K562 (cell line): ENCODE data around the gene TBCCD1. TPM values are rescaled to one million over a fixed set of nuclear protein-coding genes. Genes with fewer than 3 reads are reported as not detected.

ENCODE experiments used
- ARID3B ChIP-seq: fragments of 250-450 bp; sonication (Bioruptor Pico); IDR thresholded peaks from 2 replicates; pipeline ENCODE4 v1.4.0; 2020; ENCODE audit warnings: borderline replicate concordance
- ATF7 ChIP-seq: fragments of 450-650 bp; IDR thresholded peaks from 2 replicates; pipeline ENCODE4 v1.7.1; 2014; ENCODE audit warnings: mild to moderate bottlenecking, moderate library complexity
- ESRRA ChIP-seq: fragments of 450-650 bp; IDR thresholded peaks from 2 replicates; pipeline ENCODE4 v1.6.1; 2014; ENCODE audit warnings: low read depth, mild to moderate bottlenecking, moderate library complexity, borderline replicate concordance
- GATAD2A ChIP-seq: fragments of 450-650 bp; IDR thresholded peaks from 2 replicates; pipeline ENCODE4 v1.6.1; 2017
- HMG20A ChIP-seq: fragments of 450-650 bp; formaldehyde crosslinking; conservative IDR thresholded peaks from 2 replicates; pipeline ENCODE4 v1.4.0; 2020; ENCODE audit warnings: mild to moderate bottlenecking, mixed read lengths
- MCM5 ChIP-seq: fragments of 450-650 bp; IDR thresholded peaks from 2 replicates; pipeline ENCODE4 v1.6.1; 2016; ENCODE audit warnings: low read depth
- MXD1 ChIP-seq: fragments of 250-450 bp; sonication (Bioruptor Pico); IDR thresholded peaks from 2 replicates; pipeline ENCODE4 v1.8.0; 2021; ENCODE audit warnings: borderline replicate concordance, mild to moderate bottlenecking, moderate library complexity; ENCODE audit not compliant: poor library complexity, severe bottlenecking
- RBM22 ChIP-seq: fragments of 200-400 bp; formaldehyde crosslinking; IDR thresholded peaks from 2 replicates; pipeline ENCODE4 v1.6.1; 2018; ENCODE audit warnings: low read length, low read depth; ENCODE audit not compliant: poor library complexity, severe bottlenecking
- RBM34 ChIP-seq: fragments of 200-400 bp; formaldehyde crosslinking; IDR thresholded peaks from 2 replicates; pipeline ENCODE4 v1.6.1; 2018; ENCODE audit warnings: low read length, borderline replicate concordance; ENCODE audit not compliant: insufficient read depth
- REST ChIP-seq, 2 experiments: fragments of 450-650 bp; formaldehyde crosslinking in 1 of 2; IDR thresholded peaks; 2 replicates each; pipeline versions ENCODE4 v1.4.0 to v1.6.1; 2014 to 2020; ENCODE audit warnings: mild to moderate bottlenecking in 2 of 2, borderline replicate concordance in 1 of 2, low read depth in 1 of 2
- TFE3 ChIP-seq: fragments of 450-650 bp; formaldehyde crosslinking; IDR thresholded peaks from 2 replicates; pipeline ENCODE4 v1.4.0; 2020; ENCODE audit warnings: mild to moderate bottlenecking, mixed read lengths
- ZNF224 ChIP-seq: sonication (generic); formaldehyde crosslinking; IDR thresholded peaks from 2 replicates; pipeline ENCODE4 v1.8.0; 2022; ENCODE audit warnings: mild to moderate bottlenecking, missing genetic modification reagents
- ZNF3 ChIP-seq: fragments of 250-450 bp; sonication (Bioruptor Pico); IDR thresholded peaks from 2 replicates; pipeline ENCODE4 v1.5.0; 2021; ENCODE audit warnings: mild to moderate bottlenecking, moderate library complexity
- ZNF561 ChIP-seq: fragments of 450-650 bp; formaldehyde crosslinking; conservative IDR thresholded peaks from 2 replicates; pipeline ENCODE4 v1.4.0; 2020; ENCODE audit warnings: mild to moderate bottlenecking, moderate library complexity
- ZNF699 ChIP-seq: fragments of 250-450 bp; sonication (Bioruptor Pico); IDR thresholded peaks from 2 replicates; pipeline ENCODE4 v1.8.0; 2021; ENCODE audit warnings: mild to moderate bottlenecking, moderate library complexity; ENCODE audit not compliant: insufficient replicate concordance
- ZSCAN32 ChIP-seq: fragments of 450-650 bp; formaldehyde crosslinking; IDR thresholded peaks from 2 replicates; pipeline ENCODE4 v1.4.0; 2020; ENCODE audit warnings: mild to moderate bottlenecking, moderate library complexity
- polyA plus RNA-seq, 8 experiments: library from polyadenylated mRNA; depleted of rRNA in 4 of 8; stranded (reverse) in 5 of 8; unstranded in 3 of 8; fragments of >200 nt; fragmentation: Nextera tagmentation in 2 of 8; fragmentation: Illumina TruSeq in 1 of 8; extraction: Ambion mirVana in 2 of 8; extraction: Trizol in 1 of 8; gene quantifications; 2 replicates each; pipeline versions ENCODE4 v1.2.1 to v1.2.3, GENCODE V29; 2011 to 2014; ENCODE audit warnings: inconsistent platforms in 1 of 8, missing spikeins in 1 of 8
- total RNA-seq, 7 experiments: library from RNA; depleted of rRNA in 6 of 7; stranded (reverse); fragments of >200 nt in 6 of 7; fragmentation: Illumina TruSeq in 2 of 7; extraction: Trizol in 2 of 7; gene quantifications; 2 replicates each; pipeline versions ENCODE4 v1.2.1 to v1.2.3, GENCODE V29; 2011 to 2021; ENCODE audit warnings: low replicate concordance in 1 of 7

The TBCCD1 gene
- total and polyA plus RNA-seq, 9 of the 15 experiments (the other 6 are each of a cell fraction or from before 2014, with no cell fraction given) = 17.7 to 31.1 (median 21.2) TPM

GRCh38 chr3:186596568-186597287 lies 29.6 kb upstream of the TBCCD1 start (continued):
- TF ChIP-seq HMG20A (no peak), ZSCAN32 (CRISPR knock-in tag) (no peak), ZNF561 (CRISPR knock-in tag) (no peak), REST (IDR thresholded peaks at IDR 0.05; ENCODE audit: borderline replicate concordance) (peak; percentile 49), REST (CRISPR knock-in tag; IDR thresholded peaks at IDR 0.05; ENCODE audit: low read depth) (no peak), ATF7 (peak; percentile 98), ESRRA (0 out of 2 replicates have a peak, but pooled peaks have one; percentile 15), ARID3B (CRISPR knock-in tag) (no peak), RBM34 (no peak), GATAD2A (no peak), MCM5 (no peak), RBM22 (no peak), ZNF699 (CRISPR knock-in tag) (no peak), TFE3 (CRISPR knock-in tag) (no peak), ZNF3 (CRISPR knock-in tag) (no peak), ZNF224 (CRISPR knock-in tag) (no peak), MXD1 (CRISPR knock-in tag) (no peak)
